GM18499 (cell line): ENCODE data around the gene OTX2.

Experiments used
- ATAC-seq: cut with Tn5 transposase; IDR thresholded peaks from one replicate; pipeline ENCODE4 v1.9.1; 2021; ENCODE audit warnings: moderate number of reproducible peaks; ENCODE audit not compliant: insufficient read depth, unreplicated experiment

The OTX2 gene

DNA sequence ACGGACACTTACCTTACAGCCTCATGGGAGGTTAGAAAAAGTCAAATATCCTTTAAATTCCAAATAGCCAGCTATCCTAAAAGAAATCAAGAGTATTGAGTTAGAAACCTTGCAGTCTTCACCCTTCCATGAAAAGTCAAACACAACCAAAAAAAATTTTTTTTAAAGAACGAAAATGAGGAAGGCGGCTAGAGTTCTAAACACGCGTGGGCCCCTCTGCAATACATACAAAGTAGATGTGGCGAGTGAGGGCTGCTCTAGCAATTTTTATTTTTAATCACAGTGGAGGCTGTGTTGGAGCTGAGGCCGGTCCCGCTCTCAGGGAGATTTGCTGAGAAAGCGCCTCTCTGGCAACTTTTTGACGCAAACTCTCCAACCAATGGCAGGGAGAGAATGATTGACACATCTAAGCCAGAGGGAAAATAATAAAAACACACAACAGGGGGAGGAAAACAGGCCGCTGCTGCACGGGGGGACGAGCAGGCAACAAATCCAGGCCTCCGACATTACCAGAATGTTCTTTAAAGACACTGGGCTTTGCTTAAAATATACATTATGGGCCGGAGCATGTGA lies at the start of gene OTX2:
OTX2 (minus strand) TSS at position 333 of the 573 bp plus-strand sequence. CDS start 5,023 bp downstream, outside the sequence.
- no peak for ATAC-seq

DNA sequence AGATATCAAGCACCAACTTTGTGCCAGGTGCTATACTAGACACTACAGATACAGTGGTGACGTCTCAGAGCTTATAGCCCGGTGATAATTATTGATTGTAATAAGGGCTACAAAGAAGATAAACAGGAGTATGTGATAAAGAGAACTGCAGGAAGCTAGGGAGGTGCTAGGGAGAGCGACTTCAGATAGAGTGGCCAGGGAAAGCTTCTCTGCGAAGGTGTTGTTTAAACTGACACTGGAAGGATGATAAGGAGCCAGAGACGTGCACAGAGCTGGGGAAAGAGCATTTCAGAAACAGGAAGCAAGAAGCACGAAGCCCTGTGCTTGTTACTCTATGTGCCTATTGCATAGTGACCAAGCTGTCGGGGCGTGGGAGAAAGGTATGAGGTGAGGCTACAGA lies 48.1 kb upstream of the OTX2 start:
- ATAC-seq: no peak

DNA sequence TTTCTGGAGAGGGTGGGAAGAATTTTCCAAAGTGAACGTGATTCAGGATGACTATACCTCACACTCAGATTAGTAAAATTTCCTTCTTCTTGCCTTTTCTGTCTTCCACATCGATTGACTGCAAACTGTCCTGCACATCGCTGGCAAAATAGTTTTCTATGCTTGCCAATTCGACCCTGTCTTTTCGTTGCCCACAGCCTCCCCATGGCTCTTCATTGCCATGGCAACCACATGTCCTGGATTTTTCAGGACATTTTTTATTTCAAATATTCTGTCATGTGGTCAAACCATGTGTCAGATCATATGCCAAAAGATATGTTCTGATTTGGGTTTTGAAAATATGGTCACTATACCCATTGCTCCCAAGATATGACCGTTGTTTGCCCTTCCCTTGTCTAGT lies 46.9 kb upstream of the OTX2 start:
- no peak for ATAC-seq

DNA sequence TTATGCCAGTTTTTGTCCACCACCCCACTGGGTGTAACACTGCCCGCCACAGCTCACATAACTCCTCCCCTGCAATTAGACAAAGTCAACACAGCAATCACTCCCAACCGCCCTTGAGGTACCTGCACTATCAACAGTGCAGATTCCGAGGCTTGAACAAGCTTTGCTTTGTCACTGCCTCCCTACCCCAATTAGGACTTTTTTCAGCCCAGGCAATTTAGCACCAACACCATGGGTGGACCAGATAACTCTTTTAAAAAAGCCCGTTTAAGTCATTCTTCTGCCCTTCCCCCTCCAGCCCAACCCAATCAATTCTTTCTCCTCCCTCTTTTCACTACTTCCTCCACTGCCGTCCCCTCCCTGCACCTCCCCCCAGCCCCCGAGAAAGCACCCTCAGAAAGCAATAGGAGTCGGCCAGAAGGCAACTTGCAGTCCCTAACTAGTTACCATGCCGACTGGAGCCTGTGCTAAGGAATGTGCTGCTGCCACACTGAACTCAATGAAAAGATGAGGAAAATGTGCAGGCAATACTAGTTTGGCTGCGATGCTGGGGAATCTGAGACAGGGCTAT lies 45.7 kb upstream of the OTX2 start:
- no peak for ATAC-seq

DNA sequence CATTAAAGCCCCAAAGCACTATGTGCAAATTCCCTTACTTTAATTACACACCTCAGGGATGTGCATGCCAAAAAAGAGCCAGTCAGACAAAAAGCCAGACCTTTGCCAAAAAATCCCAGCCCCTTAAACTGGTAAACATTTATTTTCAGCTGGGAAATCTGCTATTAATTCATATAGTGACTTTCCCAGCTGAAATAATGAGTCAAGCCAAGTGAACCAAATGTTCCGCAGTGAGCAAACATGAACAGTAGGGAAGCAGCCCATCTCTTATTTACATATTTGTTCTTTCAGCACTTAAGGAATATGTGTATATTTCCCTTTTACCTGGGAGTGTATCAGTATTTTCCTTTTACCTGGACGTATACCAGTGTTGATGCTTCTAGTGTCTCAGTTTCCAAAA lies 44.0 kb upstream of the OTX2 start:
- ATAC-seq: no peak

DNA sequence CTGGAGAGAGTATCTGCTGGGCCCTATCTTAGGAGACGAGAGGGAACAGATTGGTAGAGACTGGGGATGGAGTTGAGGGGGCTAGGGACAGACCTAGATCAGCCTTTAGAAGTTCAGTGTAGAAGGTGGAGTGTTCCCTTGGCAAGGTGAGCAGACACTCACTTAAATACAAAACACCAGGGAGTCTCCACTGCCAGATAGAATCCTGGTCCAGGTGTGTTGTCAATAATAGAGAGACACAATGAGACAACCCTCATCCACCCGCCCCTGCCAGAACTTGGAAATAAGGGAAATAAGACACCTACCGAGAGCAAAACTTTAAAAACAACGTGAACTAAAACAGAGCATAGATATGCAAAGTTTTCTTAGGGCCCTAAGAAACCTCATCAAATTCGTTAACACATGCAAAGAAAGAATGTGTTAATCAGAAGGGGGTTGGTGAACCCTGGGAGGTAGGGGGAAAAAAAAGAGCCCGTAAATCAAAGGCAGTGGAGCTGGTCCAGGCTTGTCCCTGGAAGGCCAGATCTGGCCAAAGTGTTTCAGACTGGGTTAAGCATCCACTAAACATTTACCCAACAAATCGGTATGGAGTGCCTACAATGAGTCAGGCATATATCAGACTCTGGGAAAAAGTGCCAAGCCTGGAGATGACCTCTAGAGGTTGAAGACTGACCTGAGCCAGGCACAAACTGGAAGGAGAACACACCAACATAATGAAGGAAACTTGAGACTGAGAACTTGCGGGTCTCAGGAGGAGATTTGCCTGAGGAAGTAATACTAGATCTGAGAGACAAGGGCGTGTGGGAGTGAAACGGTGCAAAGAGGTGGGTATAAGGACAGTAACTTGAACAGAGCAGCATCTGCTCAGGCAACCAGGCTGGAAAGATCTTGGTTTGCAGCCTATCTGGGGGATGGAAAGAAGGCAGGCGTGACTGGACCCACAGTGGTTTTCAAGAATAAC lies 37.0 kb upstream of the OTX2 start:
- no peak for ATAC-seq

DNA sequence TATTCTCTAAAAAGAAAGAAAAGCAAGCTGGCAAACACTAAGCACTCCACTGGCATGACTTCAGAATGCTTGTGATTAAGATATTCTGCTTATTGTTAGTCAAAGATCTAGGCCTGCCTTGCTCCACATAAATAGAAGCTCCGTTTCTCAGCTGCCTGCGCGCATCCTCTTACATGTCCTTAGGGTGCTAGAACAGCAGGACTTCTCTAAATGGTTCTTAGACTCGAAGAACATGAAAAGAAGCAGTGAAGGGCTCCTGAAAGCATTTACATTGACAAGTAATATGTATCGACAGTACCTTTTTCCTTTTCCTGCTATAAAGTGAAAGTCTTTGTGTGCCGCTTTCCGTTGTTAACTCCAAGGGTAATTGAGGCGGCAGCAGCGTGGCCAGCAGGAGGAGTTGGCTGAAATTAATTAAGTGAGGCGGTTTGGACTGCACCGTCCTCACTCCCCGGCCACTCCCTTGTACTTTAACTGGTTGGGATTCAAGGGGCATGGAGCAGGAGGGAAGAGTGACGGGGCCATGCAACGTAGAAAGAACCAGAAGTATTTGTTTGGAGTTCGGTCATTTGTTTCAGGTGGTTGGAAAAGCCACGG lies 34.2 kb upstream of the OTX2 start:
- no peak for ATAC-seq

DNA sequence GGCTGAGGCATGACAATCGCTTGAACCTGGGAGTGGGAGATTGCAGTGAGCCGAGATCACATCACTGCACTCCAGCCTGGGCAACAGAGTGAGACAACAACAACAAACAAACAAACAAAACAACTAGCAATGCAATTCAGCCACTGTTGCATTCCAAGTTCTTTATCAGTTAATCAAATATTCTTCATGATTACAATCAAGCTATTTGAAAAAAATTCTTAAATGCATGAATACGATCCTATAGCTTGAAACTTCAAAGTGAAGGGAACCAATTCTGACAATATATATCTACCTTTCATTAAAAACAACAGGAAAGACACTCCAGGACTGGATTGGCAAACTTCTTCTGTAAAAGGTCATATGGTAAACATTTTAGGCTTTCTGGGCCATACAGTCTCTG lies 31.3 kb upstream of the OTX2 start:
- no peak for ATAC-seq

DNA sequence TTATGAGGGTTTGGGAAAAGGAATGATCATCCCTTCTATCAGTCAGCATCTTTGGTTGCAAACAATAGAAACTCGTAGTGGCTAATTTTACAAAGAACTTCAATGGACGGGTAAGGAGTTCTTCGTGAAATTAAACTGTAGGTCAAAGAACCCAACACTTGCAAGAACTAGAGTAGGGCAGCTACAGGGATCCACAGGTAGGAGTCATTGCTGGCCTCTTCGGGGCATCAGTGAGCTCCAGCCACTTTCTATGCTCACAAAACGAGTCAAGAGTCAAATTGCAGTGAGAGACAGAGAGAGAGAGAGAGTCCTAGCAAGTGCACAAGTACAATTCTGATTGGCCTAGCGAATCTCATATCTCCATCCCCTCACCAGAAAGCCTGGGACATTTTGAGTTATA lies 29.9 kb upstream of the OTX2 start:
- no peak for ATAC-seq

DNA sequence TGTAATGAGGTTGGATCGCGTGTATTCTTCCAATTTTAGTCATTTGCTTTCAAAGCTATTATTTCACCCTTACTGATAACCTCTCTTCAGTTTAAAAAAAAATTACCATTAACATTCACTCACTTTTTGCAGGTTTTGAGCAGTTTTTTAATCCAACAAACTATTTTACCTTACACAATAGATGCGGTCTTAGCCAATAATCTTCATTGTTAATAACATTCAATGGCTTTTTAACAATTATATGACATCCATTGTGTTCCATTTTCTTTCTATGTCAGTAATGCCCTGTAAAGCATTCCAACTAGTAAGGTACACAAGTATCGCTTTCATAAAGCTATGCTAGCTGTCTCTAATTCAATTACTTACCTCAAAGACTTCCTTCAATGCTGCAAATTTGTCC lies 18.9 kb upstream of the OTX2 start:
- ATAC-seq: no peak

DNA sequence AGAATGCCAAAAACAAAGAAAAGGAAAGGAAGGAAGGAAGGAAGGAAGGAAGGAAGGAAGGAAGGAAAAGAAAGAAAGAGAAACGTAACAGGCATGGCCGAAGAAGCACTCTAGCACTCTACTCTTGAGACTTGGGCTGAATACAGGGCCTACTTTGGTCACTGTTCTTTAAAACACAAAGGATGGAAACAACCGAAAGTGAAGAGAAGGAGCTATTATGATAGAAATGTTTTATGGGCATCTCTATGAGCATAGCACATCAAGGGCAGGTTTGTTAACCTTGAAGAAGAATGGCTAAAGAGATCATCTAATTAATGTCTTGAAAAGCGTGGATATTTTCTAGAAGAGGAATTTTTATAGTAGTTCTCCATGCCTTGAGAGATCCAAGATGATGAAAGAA lies 15.9 kb upstream of the OTX2 start:
- no peak for ATAC-seq

DNA sequence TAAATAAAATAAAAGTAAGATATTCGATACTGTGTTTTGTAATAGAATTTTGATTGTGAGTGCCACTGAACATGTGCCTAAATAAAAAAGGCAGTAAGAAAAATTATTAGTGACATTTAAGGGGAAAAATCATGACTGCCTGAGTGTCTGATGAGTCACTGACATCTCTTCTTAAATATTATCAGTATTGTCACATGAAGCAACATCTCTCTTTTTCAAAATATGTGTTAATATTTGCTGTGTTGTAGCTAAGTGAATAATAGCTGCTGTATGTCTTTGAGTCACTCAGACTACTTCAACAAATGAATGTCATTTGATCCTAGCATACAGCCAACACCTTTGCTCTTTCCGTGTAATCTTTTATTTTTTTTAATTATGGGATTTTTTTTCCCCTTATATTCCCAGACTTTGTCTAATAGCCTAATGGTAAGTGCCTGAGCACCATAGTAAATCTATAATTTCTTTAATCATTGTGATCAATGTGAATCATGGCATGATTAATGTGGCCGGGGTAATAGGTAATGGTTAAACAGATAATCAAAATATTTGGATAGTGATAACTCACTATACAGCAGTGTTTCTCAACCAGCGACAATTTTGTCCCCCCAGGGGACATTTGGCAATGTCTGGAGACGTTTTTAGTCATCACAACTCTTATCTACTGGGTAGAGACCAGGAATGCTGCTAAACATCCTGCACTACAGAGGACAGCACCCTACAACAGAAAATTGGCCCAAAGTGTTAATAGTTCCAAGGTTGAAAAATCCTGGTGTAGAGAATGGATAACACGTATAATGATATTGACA lies 11.7 kb upstream of the OTX2 start:
- no peak for ATAC-seq

DNA sequence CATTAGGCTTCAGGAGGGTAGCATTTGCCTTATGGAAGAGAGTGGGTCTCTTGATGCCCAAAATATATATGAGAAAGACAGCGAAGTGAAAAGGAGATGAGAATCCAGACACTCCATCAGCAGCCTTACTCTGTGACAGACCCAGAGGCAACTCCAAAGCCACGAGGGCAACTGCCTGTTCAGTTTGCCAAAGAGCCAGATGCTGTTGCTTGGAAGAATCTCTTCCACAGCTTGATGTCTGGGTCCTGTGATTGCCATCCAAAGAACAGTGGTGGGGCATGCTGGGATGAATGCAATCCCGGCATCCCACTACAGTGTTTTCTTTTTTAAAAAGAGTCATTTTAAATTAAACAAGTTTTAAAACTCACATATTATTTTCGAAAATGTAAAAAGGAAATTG lies 10.9 kb upstream of the OTX2 start:
- ATAC-seq: no peak

DNA sequence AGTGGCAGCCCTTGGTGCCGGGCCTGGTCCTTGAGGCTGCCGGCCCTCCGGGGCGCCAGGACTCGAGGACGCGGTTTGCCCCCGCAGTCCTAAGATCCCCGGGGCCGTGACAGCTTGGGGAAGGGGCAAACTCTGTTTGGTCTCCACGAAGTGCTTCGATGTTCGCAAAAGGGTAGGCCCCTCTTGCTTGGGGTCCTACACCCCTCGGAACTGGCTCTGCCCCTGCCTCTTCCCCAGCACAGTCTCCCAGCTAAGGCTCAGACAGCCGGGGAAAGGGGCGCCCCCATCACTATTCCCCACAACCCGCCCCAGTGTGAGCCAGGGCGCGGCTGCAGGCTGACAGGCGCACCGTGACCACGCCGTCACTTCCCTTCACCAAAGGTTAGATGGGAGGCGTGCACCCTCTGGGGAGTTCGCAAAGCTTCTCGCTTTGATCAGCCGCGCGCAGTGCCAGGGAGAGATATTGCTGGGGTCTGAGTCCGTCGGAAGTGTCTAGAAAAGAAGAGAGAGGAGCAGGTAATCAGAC lies 7.2 kb upstream of the OTX2 start:
- no peak for ATAC-seq

DNA sequence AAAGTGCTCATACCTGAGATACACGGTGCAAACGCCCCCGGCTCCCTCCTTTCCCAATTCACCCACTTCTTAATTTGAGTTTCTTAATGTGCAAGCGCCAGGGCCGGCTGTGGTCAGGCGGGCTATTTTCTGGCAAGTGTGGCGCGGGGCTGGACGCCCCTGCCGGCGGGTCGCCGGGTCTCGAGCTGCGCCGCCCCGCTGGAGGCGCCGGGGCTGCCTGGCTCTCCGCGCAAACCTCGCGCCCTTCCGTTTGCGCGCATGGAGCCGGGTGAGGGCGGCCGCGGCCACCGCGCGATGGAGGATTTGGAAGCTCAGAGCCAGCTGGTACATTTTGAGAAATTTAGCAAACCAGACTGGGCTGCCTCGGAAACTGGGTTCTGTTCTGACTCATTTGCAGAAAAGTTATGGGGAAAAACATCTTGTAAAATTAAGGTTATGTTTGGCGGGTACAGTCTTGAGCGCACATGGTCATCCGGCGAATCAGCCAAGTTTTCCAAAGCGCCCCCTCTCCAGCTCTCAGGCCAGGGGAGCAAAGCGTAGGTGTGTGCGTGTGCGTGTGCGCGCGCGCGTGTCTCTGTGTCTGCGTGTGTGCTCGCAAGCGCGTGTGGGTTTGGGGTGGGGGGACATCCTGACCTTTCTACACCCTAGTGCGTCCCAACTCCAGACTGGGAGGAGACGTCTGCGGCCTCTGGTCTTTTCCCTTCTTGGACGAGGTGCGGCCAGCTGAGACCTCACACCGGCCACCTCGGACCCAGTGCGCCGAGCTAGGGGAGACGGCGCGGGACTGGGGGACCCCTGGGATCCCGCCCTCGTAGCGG lies 6.5 kb upstream of the OTX2 start:
- ATAC-seq: no peak

DNA sequence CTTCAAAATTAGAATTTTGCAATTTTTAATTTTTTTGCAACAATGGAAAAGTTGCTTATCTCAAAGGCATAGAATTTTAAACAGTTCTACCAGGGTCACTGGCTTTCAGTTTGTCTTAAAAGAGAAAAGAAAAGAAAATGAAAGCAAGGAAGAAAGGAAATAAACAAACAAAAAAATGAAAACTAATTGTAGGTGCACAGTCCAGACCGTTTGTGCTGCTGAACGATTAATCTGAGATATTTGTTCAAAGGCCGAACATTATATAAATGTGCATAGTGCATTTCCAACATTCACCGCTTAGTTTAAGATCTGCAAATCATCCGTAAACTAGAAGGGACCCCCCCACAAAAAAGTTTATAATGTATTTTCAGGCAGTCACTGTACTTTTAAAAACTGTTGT lies 5.5 kb upstream of the OTX2 start:
- ATAC-seq: no peak

DNA sequence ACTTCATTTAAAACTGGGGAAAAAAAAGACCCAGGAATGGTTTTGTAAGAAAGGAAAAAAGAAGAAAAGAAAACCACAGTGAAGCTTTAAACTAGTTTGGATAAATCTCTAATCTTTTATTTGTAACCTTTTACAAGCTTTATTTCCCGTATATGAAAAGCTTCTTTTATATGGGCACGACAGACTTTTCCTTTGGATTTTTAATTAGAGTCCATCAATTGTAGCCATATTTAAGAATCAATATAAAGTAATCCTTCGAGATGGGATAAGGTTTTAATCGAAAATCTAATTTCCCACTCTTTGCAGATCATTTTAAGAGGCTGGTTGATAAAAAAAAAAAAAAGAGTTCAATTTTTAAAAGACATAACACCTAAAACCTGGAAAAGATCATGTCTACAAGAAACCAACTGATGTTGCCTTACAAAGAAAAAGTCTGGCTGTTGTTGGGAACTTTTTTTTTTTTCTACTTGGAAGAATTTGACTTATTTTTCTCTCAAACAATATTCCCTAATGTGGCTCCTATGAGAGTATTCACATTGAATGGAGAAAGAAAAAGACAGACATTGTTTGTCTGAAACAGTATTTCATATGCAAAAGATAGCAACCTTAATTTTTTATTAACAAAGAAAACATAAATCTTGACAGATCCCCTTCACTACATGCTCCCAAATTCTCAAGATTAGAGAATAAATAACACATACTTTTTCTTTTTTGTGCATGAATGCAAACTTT lies 4.9 kb upstream of the OTX2 start:
- ATAC-seq: no peak

DNA sequence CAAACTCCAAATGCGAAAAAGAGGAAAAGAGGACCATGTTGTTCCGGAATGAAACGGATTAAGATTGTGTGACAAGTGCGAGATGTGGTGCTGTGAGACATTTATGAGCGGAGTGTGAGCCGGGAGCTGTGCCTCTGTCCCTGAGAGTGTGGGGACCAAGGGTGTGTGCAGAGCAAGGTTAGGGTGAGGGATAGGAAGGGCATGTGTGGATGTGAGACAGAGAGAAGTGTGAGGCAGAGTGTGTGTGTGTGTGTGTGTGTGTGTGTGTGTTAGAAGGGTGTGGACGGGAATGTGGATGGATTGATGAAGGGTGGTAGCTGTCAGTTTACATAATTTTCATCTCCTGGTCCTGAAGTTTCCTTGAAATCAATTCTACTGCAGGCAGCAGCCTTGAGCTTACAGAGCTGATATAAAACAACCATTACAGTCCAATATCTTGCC lies 4.3 kb upstream of the OTX2 start:
- ATAC-seq: no peak

DNA sequence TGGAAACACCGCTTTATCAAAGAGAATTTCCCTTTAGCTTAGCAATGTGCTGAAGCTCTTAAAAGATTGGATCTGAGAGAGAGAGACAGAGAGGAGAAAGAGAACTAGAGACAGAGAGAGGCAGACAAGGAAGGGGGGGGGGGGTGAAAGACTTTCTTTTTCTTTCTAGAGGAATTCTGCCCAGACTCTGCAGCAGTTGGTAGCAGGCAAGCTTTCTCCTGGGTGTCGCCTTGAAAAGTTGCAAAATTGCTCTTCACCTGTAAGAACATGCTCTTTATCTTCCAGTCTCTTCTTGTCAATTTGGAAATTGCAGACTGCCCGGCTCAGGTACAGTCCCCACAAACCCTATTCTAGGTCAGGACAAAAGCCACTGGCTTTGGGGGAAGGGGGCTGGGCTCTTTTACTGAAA lies 2.9 kb upstream of the OTX2 start:
- no peak for ATAC-seq
